Esophagus squamous epithelium (tissue), 5 donors: ENCODE measurements around the gene PLAC1. TPM values are rescaled to one million over a fixed set of nuclear protein-coding genes. Genes with fewer than 3 reads are reported as not detected.

Experiments
- DNase-seq: peaks from one replicate; lab custom pipeline; 2025; lab: John Stamatoyannopoulos, UW
- H3K27ac ChIP-seq, 4 donors: fragments of 200-600 bp; sonication (generic); one replicate each; pipeline ENCODE4 v1.5.1; 2016 to 2019; ENCODE audit warnings: mild to moderate bottlenecking in 1 of 4
- H3K27me3 ChIP-seq, 4 donors: fragments of 200-600 bp; sonication (generic); 1 replicate in 3 of 4; 2 replicates in 1 of 4; pipeline versions ENCODE4 v1.5.1 to v1.6.0; 2017 to 2021; ENCODE audit warnings: antibody characterized with exemption in 1 of 4
- H3K36me3 ChIP-seq, 3 donors: fragments of 200-600 bp; sonication (generic); one replicate each; pipeline ENCODE4 v1.5.1; 2016 to 2019
- H3K4me1 ChIP-seq, 3 donors: fragments of 200-600 bp; sonication (generic); one replicate each; pipeline ENCODE4 v1.5.1; 2017 to 2019
- H3K4me3 ChIP-seq, 4 donors: fragments of 200-600 bp; sonication (generic); 1 replicate in 3 of 4; 2 replicates in 1 of 4; pipeline ENCODE4 v1.5.1; 2016 to 2019; ENCODE audit warnings: mild to moderate bottlenecking in 2 of 4, moderate library complexity in 1 of 4
- H3K9me3 ChIP-seq, 3 donors: fragments of 200-600 bp; sonication (generic); one replicate each; pipeline ENCODE4 v1.5.1; 2016 to 2019
- POLR2A ChIP-seq, 4 donors: fragments of 450-650 bp; IDR thresholded peaks; one replicate each; pipeline ENCODE4 v1.6.1; 2017; ENCODE audit warnings: antibody characterized with exemption in 4 of 4, mild to moderate bottlenecking in 4 of 4, moderate library complexity in 3 of 4
- WGBS, 2 donors: methylation state at CpG; one replicate each; pipeline ENCODE4 v1.1.5; 2018; 5-methylcytosine and 5-hydroxymethylcytosine counted together
- intact Hi-C: fragments of 100-400 bp; cut with DNase I; formaldehyde crosslinking; loops from one replicate; pipeline ENCODE4 v1.15.0; 2022
- total RNA-seq, 4 donors: library from RNA; depleted of rRNA; stranded (reverse); fragments of >200 nt; gene quantifications; one replicate each; pipeline ENCODE4 v1.1.0, GENCODE V29; 2016
- TF ChIP-seq, protein P1 (sequence below), 6 experiments: fragments of 450-650 bp in 4 of 6; fragments of 200-600 bp in 2 of 6; sonication (generic) in 2 of 6; IDR thresholded peaks; one replicate each; pipeline ENCODE4 v1.5.1; 2016 to 2019; ENCODE audit warnings: antibody characterized with exemption in 6 of 6, mild to moderate bottlenecking in 4 of 6, moderate library complexity in 4 of 6
- donor health status: DM: yes; HTN: yes; CAD: no.

The PLAC1 gene
- total RNA-seq, 4 donors from 2014 or later = 0.38 TPM; not detected in 3

DNA sequence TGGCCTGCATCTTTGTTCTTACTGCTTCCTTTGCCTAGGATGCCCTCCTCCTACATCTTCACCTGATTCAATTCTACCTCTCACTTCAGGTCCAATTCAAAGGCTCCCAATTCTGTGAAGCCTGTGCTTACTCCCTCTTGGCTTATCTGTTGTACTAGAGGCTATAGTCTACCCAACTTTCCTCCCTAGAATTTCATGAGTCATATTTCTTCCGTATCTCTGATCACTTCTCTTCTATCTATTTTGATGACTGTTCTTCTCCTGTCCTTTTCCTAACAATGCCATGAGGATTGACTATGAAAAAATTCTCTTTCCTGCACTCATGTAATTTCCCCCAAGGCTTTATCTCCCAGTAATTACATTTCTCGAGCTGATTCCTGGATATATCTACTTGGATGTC, 96.3 kb downstream of the PLAC1 start:
- H3K9me3 ChIP-seq = no peaks in the 10 kb centered on the region
- no peak overlapping the region for H3K27ac ChIP-seq
- intact Hi-C loops = no loop called here
- no peaks in the 10 kb centered on the region for H3K36me3 ChIP-seq
- TF ChIP-seq, protein P1, sequence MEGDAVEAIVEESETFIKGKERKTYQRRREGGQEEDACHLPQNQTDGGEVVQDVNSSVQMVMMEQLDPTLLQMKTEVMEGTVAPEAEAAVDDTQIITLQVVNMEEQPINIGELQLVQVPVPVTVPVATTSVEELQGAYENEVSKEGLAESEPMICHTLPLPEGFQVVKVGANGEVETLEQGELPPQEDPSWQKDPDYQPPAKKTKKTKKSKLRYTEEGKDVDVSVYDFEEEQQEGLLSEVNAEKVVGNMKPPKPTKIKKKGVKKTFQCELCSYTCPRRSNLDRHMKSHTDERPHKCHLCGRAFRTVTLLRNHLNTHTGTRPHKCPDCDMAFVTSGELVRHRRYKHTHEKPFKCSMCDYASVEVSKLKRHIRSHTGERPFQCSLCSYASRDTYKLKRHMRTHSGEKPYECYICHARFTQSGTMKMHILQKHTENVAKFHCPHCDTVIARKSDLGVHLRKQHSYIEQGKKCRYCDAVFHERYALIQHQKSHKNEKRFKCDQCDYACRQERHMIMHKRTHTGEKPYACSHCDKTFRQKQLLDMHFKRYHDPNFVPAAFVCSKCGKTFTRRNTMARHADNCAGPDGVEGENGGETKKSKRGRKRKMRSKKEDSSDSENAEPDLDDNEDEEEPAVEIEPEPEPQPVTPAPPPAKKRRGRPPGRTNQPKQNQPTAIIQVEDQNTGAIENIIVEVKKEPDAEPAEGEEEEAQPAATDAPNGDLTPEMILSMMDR (IDR thresholded peaks at IDR 0.05) = no peak
- no peak for TF ChIP-seq POLR2A (IDR thresholded peaks at IDR 0.05)
- DNase-seq = no peak
- H3K27me3 ChIP-seq = no peaks in the 10 kb centered on the region
- WGBS, 2 donors = 56 to 64% methylated on average over 2 of the region's 2 CpGs
- H3K4me3 ChIP-seq = no peak overlapping the region
- no peaks in the 10 kb centered on the region for H3K4me1 ChIP-seq

DNA sequence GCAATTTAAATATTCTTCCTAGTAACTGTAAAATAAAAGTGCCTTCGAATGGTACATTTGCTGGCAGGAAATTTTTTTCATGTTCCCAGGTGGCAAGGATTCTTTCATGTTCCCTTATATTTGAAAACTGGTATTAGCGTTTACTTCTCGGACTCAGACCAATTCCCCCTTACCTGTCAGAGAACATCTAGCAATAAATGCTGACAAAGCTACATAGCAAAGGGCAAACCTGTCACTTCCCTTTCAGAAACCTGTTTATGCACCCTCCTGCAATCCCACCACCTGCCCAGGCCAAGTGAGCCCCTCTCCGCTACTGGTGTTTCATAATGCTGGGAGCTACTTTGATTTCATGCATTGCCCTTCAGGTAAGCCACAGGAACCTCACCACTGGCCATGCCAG, 100.1 kb downstream of the PLAC1 start:
- peaks cover 0 to 13% (median 2%) of the 10 kb centered on the region in 4 donors for H3K27me3 ChIP-seq
- H3K9me3 ChIP-seq = no peaks in the 10 kb centered on the region
- WGBS, 2 donors = 56% methylated on average over 3 to 4 of the region's 4 CpGs
- H3K36me3 ChIP-seq = no peaks in the 10 kb centered on the region
- H3K4me1 ChIP-seq = no peaks in the 10 kb centered on the region
- no peak for DNase-seq
- no peak overlapping the region for H3K27ac ChIP-seq
- H3K4me3 ChIP-seq = no peak overlapping the region
- no peak for TF ChIP-seq POLR2A (IDR thresholded peaks at IDR 0.05)
- intact Hi-C loops = no loop called here

DNA sequence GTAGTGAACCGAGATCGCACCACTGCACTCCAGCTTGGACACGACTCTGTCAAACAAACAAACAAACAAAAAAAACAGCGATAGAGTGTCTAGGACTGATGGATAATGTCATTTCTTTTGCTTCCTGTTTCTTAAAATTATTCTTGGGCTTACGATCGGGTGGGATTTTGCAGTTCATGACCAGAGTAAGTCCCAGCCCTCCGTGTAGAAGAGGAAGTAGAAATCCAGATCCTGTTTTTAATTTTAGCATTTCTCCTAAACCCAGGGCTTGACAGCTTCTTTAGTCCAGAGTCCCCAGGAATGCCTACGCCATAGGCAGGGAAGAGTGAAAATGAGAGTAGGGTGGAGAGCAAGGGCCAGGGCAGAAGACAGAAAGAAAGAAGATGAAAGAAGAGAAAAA, 104.0 kb downstream of the PLAC1 start:
- WGBS, 2 donors = 68 to 79% methylated on average over 8 of the region's 8 CpGs

DNA sequence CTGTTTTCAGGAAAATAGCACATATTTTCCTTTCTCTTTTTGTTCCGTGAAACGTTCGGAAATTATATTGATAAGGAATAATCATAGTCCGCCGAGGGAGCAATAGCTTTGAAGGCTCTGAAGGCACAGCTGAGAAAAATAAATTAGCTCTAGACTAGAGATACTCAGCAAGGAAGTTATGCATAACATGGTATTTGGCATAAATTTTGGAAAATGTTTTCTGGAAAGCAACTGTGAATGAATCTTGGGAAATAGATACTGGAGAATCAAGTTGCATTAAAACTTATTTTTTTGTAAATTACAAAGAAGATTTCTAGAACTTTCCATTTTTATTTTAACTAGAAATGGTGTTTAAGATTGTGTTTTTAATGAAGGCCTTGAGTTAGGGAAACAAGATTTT, 105.9 kb downstream of the PLAC1 start:
- TF ChIP-seq POLR2A (IDR thresholded peaks at IDR 0.05) = no peak
- TF ChIP-seq, protein P1 (IDR thresholded peaks at IDR 0.05) = no peak
- no peaks in the 10 kb centered on the region for H3K36me3 ChIP-seq
- WGBS, 2 donors = 69 to 86% methylated on average over 5 of the region's 5 CpGs
- no peak for DNase-seq
- peaks cover 0 to 71% (median 18%) of the 10 kb centered on the region in 4 donors for H3K27me3 ChIP-seq
- no peak overlapping the region for H3K27ac ChIP-seq
- intact Hi-C loops = no loop called here
- no peak overlapping the region for H3K4me3 ChIP-seq
- H3K9me3 ChIP-seq = no peaks in the 10 kb centered on the region
- H3K4me1 ChIP-seq = peaks cover 0 to 36% (median 5%) of the 10 kb centered on the region in 3 donors

More for the DNA sequence above, 104.0 kb downstream of the PLAC1 start:
- no peak for DNase-seq
- H3K4me3 ChIP-seq = no peak overlapping the region
- intact Hi-C loops = no loop called here
- H3K4me1 ChIP-seq = peaks cover 0 to 24% (median 5%) of the 10 kb centered on the region in 3 donors
- peaks cover 0 to 52% (median 6%) of the 10 kb centered on the region in 4 donors for H3K27me3 ChIP-seq
- H3K27ac ChIP-seq = no peak overlapping the region
- TF ChIP-seq, protein P1 (IDR thresholded peaks at IDR 0.05) = no peak
- TF ChIP-seq POLR2A (IDR thresholded peaks at IDR 0.05) = no peak
- no peaks in the 10 kb centered on the region for H3K36me3 ChIP-seq
- H3K9me3 ChIP-seq = no peaks in the 10 kb centered on the region

DNA sequence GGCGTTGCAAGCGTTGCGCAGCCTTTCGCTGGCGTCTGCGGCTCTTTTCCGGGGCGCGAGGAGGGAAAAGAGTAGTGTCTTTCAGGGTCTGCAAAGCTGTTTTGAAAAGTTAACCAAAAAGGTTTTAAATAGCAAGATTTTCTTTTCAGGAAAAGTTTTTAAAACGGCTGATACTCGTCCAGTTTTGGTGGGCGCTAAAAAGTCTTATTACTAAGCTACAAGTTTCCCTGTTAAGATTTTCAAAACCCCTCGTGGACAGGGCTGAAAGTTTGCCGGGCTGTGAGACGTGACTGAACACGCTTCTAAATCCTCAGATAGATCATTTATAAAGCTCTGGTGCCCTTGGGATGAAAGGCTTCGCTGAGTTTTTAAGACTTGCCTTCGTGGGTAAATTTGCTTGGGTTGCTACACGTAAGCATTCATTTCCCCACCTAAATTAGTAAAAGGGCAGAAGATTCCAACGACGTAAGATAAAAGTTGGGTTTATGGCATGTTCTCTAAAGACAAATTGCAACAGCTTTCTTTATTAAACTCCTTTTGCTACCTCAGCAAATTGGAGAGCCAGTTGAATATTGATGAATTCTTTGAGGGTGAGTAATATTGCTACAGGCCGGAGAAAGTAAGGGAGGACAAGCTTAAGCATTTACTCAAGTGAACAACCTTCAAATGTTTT, 106.8 kb downstream of the PLAC1 start:
- H3K4me1 ChIP-seq = peaks cover 0 to 36% (median 5%) of the 10 kb centered on the region in 3 donors
- no peaks in the 10 kb centered on the region for H3K9me3 ChIP-seq
- no peak for DNase-seq
- H3K4me3 ChIP-seq = peak overlapping the region in 2 of 4 donors; percentile 16 to 53
- WGBS, 2 donors = 35 to 49% methylated on average over 11 to 22 of the region's 22 CpGs
- no peak overlapping the region for H3K27ac ChIP-seq
- intact Hi-C loops = no loop called here
- H3K27me3 ChIP-seq = peaks cover 0 to 80% (median 22%) of the 10 kb centered on the region in 4 donors
- TF ChIP-seq, protein P1 (IDR thresholded peaks at IDR 0.05) = no peak
- no peak for TF ChIP-seq POLR2A (IDR thresholded peaks at IDR 0.05)
- no peaks in the 10 kb centered on the region for H3K36me3 ChIP-seq
